HEK293 (cell line): ENCODE measurements around the gene RFLNA.
"Not testable (repeated sequence)": the region's sequence is repeated elsewhere in the genome, so short reads cannot be mapped to it uniquely, and the experiment has no call there.

ENCODE experiments used
- CTCF ChIP-seq: fragments of 450-650 bp; formaldehyde crosslinking; IDR thresholded peaks from 2 replicates; pipeline ENCODE4 v1.5.1; 2016; ENCODE audit warnings: missing biosample characterization, missing genetic modification characterization
- RBAK ChIP-seq: fragments of 450-650 bp; formaldehyde crosslinking; IDR thresholded peaks from 2 replicates; pipeline ENCODE4 v1.5.1; 2016; ENCODE audit warnings: missing biosample characterization, missing genetic modification characterization
- REST ChIP-seq: fragments of 450-650 bp; formaldehyde crosslinking; IDR thresholded peaks from 2 replicates; pipeline ENCODE4 v1.5.1; 2016; ENCODE audit warnings: missing biosample characterization, missing genetic modification characterization
- ZBTB1 ChIP-seq: fragments of 450-650 bp; formaldehyde crosslinking; IDR thresholded peaks from 2 replicates; pipeline ENCODE4 v1.5.1; 2016; ENCODE audit warnings: missing biosample characterization, missing genetic modification characterization
- ZNF133 ChIP-seq: fragments of 450-650 bp; formaldehyde crosslinking; IDR thresholded peaks from 2 replicates; pipeline ENCODE4 v1.5.1; 2016; ENCODE audit warnings: missing biosample characterization, missing genetic modification characterization
- ZNF175 ChIP-seq: fragments of 450-650 bp; formaldehyde crosslinking; IDR thresholded peaks from 2 replicates; pipeline ENCODE4 v1.5.1; 2016; ENCODE audit warnings: missing biosample characterization, missing genetic modification characterization
- ZNF302 ChIP-seq: fragments of 450-650 bp; formaldehyde crosslinking; IDR thresholded peaks from 2 replicates; pipeline ENCODE4 v1.5.1; 2016; ENCODE audit warnings: missing biosample characterization, missing genetic modification characterization, low read depth
- ZNF324 ChIP-seq: fragments of 450-650 bp; formaldehyde crosslinking; IDR thresholded peaks from 2 replicates; pipeline ENCODE4 v1.5.1; 2016; ENCODE audit warnings: missing biosample characterization, missing genetic modification characterization
- ZNF433 ChIP-seq: fragments of 450-650 bp; formaldehyde crosslinking; IDR thresholded peaks from 2 replicates; pipeline ENCODE4 v1.5.1; 2016; ENCODE audit warnings: missing biosample characterization, missing genetic modification characterization, low read depth
- ZNF670 ChIP-seq: fragments of 450-650 bp; formaldehyde crosslinking; IDR thresholded peaks from 2 replicates; pipeline ENCODE4 v1.5.1; 2016; ENCODE audit warnings: missing biosample characterization, missing genetic modification characterization, low read depth
- TF ChIP-seq, protein P1 (sequence below): fragments of 450-650 bp; formaldehyde crosslinking; IDR thresholded peaks from 2 replicates; pipeline ENCODE4 v1.5.1; 2016; ENCODE audit warnings: missing biosample characterization, missing genetic modification characterization, borderline replicate concordance
- TF ChIP-seq, protein P2 (sequence below): fragments of 450-650 bp; formaldehyde crosslinking; IDR thresholded peaks from 2 replicates; pipeline ENCODE4 v1.5.1; 2016; ENCODE audit warnings: missing biosample characterization, missing genetic modification characterization
- TF ChIP-seq, protein P3 (sequence below): fragments of 450-650 bp; formaldehyde crosslinking; IDR thresholded peaks from 2 replicates; pipeline ENCODE4 v1.5.1; 2016; ENCODE audit warnings: missing biosample characterization, missing genetic modification characterization

DNA sequence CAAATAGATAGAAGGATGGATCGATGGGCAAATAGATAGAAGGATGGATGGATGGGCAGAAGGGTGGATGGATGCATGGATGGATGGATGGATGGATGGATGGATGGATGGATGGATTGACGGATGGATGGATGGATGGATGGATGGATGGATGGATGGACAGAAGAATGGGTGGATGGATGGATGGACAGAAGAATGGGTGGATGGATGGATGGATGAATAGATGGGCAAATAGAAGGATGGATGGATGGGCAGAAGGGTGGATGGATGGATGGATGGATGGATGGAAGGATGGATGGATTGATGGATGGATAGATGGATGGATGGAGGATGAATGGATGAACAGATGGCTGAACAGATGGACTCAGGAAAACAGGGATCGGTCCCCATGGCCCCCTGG, 5.8 kb downstream of the RFLNA start:
- not testable (repeated sequence) for TF ChIP-seq CTCF (tag by site-specific recombination); REST (tag by site-specific recombination); ZNF175 (tag by site-specific recombination); ZNF302 (tag by site-specific recombination); ZNF133 (tag by site-specific recombination); ZNF670; ZNF324; ZBTB1 (tag by site-specific recombination); RBAK (tag by site-specific recombination); ZNF433 (tag by site-specific recombination)
- TF ChIP-seq, protein P1, sequence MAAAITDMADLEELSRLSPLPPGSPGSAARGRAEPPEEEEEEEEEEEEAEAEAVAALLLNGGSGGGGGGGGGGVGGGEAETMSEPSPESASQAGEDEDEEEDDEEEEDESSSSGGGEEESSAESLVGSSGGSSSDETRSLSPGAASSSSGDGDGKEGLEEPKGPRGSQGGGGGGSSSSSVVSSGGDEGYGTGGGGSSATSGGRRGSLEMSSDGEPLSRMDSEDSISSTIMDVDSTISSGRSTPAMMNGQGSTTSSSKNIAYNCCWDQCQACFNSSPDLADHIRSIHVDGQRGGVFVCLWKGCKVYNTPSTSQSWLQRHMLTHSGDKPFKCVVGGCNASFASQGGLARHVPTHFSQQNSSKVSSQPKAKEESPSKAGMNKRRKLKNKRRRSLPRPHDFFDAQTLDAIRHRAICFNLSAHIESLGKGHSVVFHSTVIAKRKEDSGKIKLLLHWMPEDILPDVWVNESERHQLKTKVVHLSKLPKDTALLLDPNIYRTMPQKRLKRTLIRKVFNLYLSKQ (tag by site-specific recombination) = not testable (repeated sequence)
- TF ChIP-seq, protein P2, sequence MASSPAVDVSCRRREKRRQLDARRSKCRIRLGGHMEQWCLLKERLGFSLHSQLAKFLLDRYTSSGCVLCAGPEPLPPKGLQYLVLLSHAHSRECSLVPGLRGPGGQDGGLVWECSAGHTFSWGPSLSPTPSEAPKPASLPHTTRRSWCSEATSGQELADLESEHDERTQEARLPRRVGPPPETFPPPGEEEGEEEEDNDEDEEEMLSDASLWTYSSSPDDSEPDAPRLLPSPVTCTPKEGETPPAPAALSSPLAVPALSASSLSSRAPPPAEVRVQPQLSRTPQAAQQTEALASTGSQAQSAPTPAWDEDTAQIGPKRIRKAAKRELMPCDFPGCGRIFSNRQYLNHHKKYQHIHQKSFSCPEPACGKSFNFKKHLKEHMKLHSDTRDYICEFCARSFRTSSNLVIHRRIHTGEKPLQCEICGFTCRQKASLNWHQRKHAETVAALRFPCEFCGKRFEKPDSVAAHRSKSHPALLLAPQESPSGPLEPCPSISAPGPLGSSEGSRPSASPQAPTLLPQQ (tag by site-specific recombination) = not testable (repeated sequence)
- TF ChIP-seq, protein P3, sequence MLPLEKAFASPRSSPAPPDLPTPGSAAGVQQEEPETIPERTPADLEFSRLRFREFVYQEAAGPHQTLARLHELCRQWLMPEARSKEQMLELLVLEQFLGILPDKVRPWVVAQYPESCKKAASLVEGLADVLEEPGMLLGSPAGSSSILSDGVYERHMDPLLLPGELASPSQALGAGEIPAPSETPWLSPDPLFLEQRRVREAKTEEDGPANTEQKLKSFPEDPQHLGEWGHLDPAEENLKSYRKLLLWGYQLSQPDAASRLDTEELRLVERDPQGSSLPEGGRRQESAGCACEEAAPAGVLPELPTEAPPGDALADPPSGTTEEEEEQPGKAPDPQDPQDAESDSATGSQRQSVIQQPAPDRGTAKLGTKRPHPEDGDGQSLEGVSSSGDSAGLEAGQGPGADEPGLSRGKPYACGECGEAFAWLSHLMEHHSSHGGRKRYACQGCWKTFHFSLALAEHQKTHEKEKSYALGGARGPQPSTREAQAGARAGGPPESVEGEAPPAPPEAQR (tag by site-specific recombination) = not testable (repeated sequence)
